ENCODE results near the gene NUP93. TPM values are rescaled to one million over a fixed set of nuclear protein-coding genes. Genes with fewer than 3 reads are reported as not detected.

NUP93 gene
- polyA plus RNA-seq (2012; rRNA removed), result 41.5 and 43.1 TPM in 2 replicates
- 33.3 and 34.9 TPM in 2 replicates for polyA plus RNA-seq (2012; cell fraction: cytosol; rRNA removed)
- 74.6 and 75.8 TPM in 2 replicates for polyA plus RNA-seq (2012; cell fraction: nucleus; rRNA removed)

- Histone ChIP-seq H3K4me3 (ENCODE audit: low read depth in 2 of 2, low read length in 1 of 2) (peak within 1 kb of the TSS; percentile 83 to 85), H3K27ac (ENCODE audit: low read depth in 2 of 2, low read length in 1 of 2) (peak within 1 kb of the TSS; percentile 82 to 87), H3K9me2 (no peaks in the 10 kb centered on the region), H2AFZ (ENCODE audit: low read depth) (peak within 1 kb of the TSS; percentile 99), H3F3A (replicated peaks; ENCODE audit: insufficient read depth) (peaks cover 8% of the 10 kb centered on the region), H4K20me1 (ENCODE audit: insufficient read depth) (0 out of 2 replicates have a peak, but pooled peaks cover 2% of the 10 kb centered on the region), H3K27me3 (ENCODE audit: insufficient read depth) (no peaks in the 10 kb centered on the region), H3K79me2 (ENCODE audit: insufficient read depth) (peaks cover 57% of the 10 kb centered on the region), H3K4me2 (peak within 1 kb of the TSS; percentile 100), H3K9me3 (no peaks in the 10 kb centered on the region), H3K4me1 (ENCODE audit: control insufficient read depth in 1 of 2, insufficient read depth in 2 of 2, low read depth in 1 of 2, low read length in 1 of 2) (peaks cover 6 to 10% of the 10 kb centered on the region in 2 experiments; a peak in 2 of 4 replicates), H3K9ac (peak within 1 kb of the TSS; percentile 91), H3K36me3 (replicated peaks in 1 of 2; ENCODE audit: control insufficient read depth in 1 of 2, insufficient read depth in 2 of 2, low read length in 1 of 2) (no peaks in the 10 kb centered on the region)
- peak; percentile 97 for DNase-seq
- WGBS (ENCODE audit: low lambda C conversion rate), result under 1% methylated on average over 35 of the region's 70 CpGs
- POLR2A ChIA-PET, result interaction anchor here (0.8 kb wide), 1 partner anchor 23 kb away, joined by 3 read pairs; no protein-coding TSS in a partner anchor
- peak; percentile 94 for TF ChIP-seq MXI1 (IDR thresholded peaks at IDR 0.05; ENCODE audit: low read depth, low read length)
- TF ChIP-seq RFX5 (IDR thresholded peaks at IDR 0.05; ENCODE audit: low read length), result 0 out of 2 replicates have a peak, but pooled peaks have one; percentile 42
- TF ChIP-seq SIN3A (IDR thresholded peaks at IDR 0.05; ENCODE audit: borderline replicate concordance, low read depth, low read length), result peak; percentile 82; the same call in 1 of the 2 replicates
- TF ChIP-seq FOXM1 (IDR thresholded peaks at IDR 0.05; ENCODE audit: low read depth), result no peak
- peak; percentile 62; the same call in 1 of the 2 replicates for TF ChIP-seq ZBTB33 (IDR thresholded peaks at IDR 0.05; ENCODE audit: borderline replicate concordance, low read depth)
- peak; percentile 46; the same call in 1 of the 2 replicates for TF ChIP-seq TAF1 (IDR thresholded peaks at IDR 0.05; ENCODE audit: borderline replicate concordance, low read depth, low read length)
- peak; percentile 33; the same call in 1 of the 2 replicates for TF ChIP-seq IRF3 (IDR thresholded peaks at IDR 0.05; ENCODE audit: low read depth, low read length)
- TF ChIP-seq, protein P1, sequence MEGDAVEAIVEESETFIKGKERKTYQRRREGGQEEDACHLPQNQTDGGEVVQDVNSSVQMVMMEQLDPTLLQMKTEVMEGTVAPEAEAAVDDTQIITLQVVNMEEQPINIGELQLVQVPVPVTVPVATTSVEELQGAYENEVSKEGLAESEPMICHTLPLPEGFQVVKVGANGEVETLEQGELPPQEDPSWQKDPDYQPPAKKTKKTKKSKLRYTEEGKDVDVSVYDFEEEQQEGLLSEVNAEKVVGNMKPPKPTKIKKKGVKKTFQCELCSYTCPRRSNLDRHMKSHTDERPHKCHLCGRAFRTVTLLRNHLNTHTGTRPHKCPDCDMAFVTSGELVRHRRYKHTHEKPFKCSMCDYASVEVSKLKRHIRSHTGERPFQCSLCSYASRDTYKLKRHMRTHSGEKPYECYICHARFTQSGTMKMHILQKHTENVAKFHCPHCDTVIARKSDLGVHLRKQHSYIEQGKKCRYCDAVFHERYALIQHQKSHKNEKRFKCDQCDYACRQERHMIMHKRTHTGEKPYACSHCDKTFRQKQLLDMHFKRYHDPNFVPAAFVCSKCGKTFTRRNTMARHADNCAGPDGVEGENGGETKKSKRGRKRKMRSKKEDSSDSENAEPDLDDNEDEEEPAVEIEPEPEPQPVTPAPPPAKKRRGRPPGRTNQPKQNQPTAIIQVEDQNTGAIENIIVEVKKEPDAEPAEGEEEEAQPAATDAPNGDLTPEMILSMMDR (IDR thresholded peaks at IDR 0.05), result no peak
- TF ChIP-seq FOSL2 (IDR thresholded peaks at IDR 0.05; ENCODE audit: borderline replicate concordance, low read depth), result no peak
- no peak for TF ChIP-seq JUND (IDR thresholded peaks at IDR 0.05)
- TF ChIP-seq, protein P2, sequence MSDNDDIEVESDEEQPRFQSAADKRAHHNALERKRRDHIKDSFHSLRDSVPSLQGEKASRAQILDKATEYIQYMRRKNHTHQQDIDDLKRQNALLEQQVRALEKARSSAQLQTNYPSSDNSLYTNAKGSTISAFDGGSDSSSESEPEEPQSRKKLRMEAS (IDR thresholded peaks at IDR 0.05; ENCODE audit: low read depth), result 0 out of 2 replicates have a peak, but pooled peaks have one; percentile 13
- TF ChIP-seq RXRA (IDR thresholded peaks at IDR 0.05; ENCODE audit: borderline replicate concordance, low read depth), result no peak
- TF ChIP-seq ELF1 (IDR thresholded peaks at IDR 0.05), result no peak; the same call in 1 of the 2 replicates
- TF ChIP-seq YY1 (IDR thresholded peaks at IDR 0.05; ENCODE audit: low read depth), result no peak
- TF ChIP-seq CHD2 (IDR thresholded peaks at IDR 0.05; ENCODE audit: low read length, partially characterized antibody), result peak; percentile 85
- TF ChIP-seq GABPA (IDR thresholded peaks at IDR 0.05; ENCODE audit: low read depth), result no peak
- peak; percentile 83 for TF ChIP-seq POLR2AphosphoS5 (IDR thresholded peaks at IDR 0.05; ENCODE audit: low read depth, low read length)
- no peak for TF ChIP-seq TEAD4 (IDR thresholded peaks at IDR 0.05; ENCODE audit: borderline replicate concordance, insufficient read depth)
- TF ChIP-seq TCF12 (IDR thresholded peaks at IDR 0.05), result no peak
- CTCF ChIA-PET, result interaction anchor here (1.7 kb wide), 1 partner anchor 28 kb away, joined by 11 read pairs; no protein-coding TSS in a partner anchor
These were observed at the start of gene NUP93 for GRCh38 chr16:56729735-56730662. Gene NUP93 (plus strand): TSS chr16:56730129. CDS start chr16:56748248, 18,119 bp downstream.
